ENCODE data around the gene CHAF1A.

CHAF1A gene

DNA sequence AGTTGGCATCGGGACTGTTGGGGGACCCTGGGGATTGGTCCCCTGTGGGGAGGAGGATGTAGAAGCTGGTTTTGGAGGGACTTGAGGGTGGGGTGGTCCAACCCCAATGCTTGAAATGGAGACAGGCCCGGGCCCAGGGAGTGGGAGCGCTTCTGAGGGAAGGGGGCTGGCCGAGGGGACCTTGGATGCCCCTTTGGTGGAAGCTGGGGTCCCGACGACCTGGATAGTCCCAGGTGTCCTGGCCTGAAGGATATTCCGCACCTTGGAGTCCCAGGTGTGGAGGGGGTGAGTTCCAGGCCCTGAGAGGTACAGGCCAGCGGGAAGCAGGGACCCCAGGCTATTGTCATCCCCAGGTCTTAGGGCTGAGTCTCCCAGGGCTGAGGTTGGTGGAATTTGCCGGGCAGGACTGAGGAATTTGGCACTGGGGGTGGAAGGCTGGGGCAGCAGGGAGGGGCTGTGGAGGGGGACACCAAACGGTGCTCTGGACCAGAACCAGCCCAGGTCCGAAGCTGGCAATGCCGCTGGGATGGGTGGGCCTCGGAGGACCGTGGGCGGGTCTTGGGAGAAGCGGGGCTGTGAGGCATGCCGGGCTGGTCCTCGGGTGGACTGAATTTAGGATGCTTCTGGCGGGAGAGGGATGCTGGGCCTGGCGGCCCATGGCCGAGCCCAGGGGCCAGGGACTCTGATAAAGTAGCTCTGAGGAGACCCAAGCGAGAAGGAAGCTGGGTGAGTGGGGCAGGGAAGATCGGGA, 71.5 kb downstream of the CHAF1A start:
- in situ Hi-C loops (cut with MboI; ENCODE audit: low sequenced_read_pairs, unreplicated experiment) = no loop called here
- no peak for DNase-seq (ENCODE audit: low spot score)
- TF ChIP-seq, protein P1, sequence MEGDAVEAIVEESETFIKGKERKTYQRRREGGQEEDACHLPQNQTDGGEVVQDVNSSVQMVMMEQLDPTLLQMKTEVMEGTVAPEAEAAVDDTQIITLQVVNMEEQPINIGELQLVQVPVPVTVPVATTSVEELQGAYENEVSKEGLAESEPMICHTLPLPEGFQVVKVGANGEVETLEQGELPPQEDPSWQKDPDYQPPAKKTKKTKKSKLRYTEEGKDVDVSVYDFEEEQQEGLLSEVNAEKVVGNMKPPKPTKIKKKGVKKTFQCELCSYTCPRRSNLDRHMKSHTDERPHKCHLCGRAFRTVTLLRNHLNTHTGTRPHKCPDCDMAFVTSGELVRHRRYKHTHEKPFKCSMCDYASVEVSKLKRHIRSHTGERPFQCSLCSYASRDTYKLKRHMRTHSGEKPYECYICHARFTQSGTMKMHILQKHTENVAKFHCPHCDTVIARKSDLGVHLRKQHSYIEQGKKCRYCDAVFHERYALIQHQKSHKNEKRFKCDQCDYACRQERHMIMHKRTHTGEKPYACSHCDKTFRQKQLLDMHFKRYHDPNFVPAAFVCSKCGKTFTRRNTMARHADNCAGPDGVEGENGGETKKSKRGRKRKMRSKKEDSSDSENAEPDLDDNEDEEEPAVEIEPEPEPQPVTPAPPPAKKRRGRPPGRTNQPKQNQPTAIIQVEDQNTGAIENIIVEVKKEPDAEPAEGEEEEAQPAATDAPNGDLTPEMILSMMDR (IDR thresholded peaks at IDR 0.05; ENCODE audit: borderline replicate concordance, control extremely low read depth, extremely low read depth, insufficient read depth, missing control alignments) = no peak

DNA sequence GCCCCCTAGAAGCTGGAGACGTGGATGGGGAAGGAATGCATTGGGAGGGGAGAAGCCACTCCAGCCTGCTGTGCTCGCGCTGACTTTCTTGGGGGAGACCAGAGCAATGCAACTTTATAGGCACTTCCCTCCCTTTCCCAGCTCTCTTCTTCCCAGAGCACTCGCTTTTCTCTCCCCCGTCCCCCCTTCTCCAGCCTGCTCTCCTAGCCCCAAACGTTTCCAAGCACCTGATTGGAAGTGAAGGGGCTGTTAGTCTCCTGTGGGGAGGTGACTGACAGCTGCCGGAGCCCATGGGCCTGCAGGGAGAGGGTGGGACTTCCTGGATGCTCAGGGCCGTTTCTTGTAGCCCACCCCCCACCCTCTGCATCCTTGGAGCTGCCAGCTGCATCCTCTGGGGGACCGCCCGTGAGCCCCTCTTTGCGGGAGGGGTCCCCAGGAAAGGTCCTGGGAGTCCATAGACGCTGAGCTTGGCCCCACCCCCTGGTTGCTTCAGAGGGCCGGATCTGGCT, 72.1 kb downstream of the CHAF1A start:
- peak; percentile 90 for DNase-seq (ENCODE audit: low spot score)
- TF ChIP-seq, protein P1 (IDR thresholded peaks at IDR 0.05; ENCODE audit: borderline replicate concordance, control extremely low read depth, extremely low read depth, insufficient read depth, missing control alignments) = no peak
- in situ Hi-C loops (cut with MboI; ENCODE audit: low sequenced_read_pairs, unreplicated experiment) = no loop called here

DNA sequence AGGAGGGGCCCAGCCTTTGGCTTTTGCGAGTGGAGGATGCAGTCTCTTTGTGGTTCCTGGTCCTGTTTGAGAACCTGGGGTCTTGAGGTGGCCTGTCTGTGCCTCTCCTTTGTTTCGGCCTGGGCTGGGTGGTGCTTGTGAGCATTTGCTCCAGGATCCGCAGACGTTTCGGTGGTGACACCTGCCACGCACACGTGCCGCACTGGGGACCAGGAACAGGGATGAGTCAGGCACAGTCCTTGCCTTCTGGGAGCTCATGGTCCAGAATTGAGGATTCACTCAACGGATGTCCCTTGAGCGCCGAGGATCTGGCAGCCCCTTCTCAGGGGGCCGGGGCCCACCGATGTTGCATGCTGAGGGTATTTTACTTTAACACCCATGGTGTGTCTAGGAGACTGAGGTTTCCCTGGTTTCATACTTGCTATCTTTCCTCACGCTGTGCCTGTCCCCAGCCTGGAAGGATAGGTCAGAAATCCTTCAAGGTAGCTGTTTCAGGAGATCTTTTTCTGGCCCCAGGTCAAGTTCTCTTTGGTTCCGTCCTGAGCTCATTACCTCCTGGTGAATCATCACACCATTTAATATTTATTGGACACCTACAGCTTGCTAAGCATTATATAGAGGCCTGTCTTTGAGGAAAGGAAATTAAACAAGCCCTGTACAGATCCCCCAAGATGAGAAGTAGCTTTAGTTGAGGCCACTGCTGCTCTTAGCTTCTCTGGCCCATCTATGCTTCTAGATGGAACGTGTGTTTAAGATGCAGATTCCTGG, 74.8 kb downstream of the CHAF1A start:
- TF ChIP-seq, protein P1 (IDR thresholded peaks at IDR 0.05; ENCODE audit: borderline replicate concordance, control extremely low read depth, extremely low read depth, insufficient read depth, missing control alignments) = no peak
- in situ Hi-C loops (cut with MboI; ENCODE audit: low sequenced_read_pairs, unreplicated experiment) = no loop called here
- no peak for DNase-seq (ENCODE audit: low spot score)

DNA sequence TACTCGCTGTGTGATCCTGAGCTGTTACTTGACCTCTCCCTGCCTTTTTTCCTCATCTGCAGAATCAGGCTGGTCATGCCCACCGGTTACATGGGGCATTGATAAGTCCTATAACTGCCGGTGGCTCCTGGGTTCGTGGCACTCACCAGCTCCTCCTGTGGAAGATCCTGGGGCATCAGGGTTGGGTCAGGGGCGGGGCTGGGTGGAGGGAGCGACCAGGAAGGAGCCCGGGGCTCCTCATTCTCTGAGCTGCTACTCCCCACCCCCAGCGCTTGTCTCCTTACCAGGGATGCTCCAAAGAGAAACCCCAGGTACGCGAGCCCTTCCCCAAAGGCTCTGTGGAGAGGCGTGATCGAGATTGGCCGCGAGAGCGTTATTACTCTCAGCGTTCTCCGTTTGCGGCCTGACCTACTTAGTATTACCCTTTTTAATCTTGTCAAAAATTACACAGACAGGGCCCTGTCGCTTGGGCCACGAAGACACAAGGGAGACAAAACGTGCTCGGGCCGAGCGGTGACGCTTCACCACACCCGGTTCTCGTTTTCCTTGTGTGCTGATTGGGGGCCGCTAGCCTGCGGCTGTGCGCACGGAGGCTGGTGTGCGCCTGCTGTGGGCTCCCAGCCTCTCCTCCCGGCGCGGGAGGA, 80.4 kb downstream of the CHAF1A start:
- TF ChIP-seq, protein P1 (IDR thresholded peaks at IDR 0.05; ENCODE audit: borderline replicate concordance, control extremely low read depth, extremely low read depth, insufficient read depth, missing control alignments) = no peak
- DNase-seq (ENCODE audit: low spot score) = no peak
- in situ Hi-C loops (cut with MboI; ENCODE audit: low sequenced_read_pairs, unreplicated experiment) = no loop called here

DNA sequence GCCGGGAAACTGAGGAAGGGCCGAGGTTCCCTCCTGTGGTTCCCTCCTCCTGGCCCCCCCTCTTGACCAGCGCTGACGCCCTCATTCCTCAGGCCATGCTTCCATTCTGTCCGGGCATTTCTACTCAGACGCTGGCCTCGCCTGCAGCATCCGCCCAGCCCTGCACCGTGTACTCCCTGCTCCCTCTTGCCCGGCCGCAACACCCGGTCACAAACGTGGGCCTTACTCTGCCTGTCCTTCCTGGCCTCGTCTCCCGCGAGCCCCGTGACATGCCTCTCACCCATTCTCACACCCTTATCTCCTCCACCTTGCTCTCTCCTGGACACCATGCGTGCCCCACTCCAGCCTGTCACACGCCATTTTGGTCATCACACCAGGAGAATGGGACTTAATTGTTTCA, 80.9 kb downstream of the CHAF1A start:
- no peak for DNase-seq (ENCODE audit: low spot score)
- in situ Hi-C loops (cut with MboI; ENCODE audit: low sequenced_read_pairs, unreplicated experiment) = no loop called here
- TF ChIP-seq, protein P1 (IDR thresholded peaks at IDR 0.05; ENCODE audit: borderline replicate concordance, control extremely low read depth, extremely low read depth, insufficient read depth, missing control alignments) = no peak

DNA sequence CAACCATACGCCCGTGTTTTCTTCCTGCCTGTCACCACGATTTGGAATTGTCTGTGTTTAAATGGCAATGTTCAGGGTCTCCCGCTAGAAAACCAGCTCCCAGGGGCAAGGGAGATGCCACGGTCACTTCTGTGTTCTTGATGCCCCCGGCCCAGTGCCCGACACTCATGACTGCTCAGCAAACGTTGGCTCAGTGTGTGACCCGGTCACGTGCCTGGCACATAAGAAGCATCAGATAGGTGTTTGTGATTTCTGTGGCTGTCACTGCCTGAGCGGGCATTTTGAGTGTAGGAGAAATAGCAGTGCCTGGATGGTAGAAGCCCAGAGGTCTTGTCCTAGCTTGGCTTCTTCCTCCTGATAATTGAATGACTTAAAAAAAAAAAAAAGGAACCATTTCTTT, 85.1 kb downstream of the CHAF1A start:
- DNase-seq (ENCODE audit: low spot score) = no peak
- TF ChIP-seq, protein P1 (IDR thresholded peaks at IDR 0.05; ENCODE audit: borderline replicate concordance, control extremely low read depth, extremely low read depth, insufficient read depth, missing control alignments) = no peak
- in situ Hi-C loops (cut with MboI; ENCODE audit: low sequenced_read_pairs, unreplicated experiment) = no loop called here
